ENCODE results near the gene NAA10.

NAA10 gene

DNA sequence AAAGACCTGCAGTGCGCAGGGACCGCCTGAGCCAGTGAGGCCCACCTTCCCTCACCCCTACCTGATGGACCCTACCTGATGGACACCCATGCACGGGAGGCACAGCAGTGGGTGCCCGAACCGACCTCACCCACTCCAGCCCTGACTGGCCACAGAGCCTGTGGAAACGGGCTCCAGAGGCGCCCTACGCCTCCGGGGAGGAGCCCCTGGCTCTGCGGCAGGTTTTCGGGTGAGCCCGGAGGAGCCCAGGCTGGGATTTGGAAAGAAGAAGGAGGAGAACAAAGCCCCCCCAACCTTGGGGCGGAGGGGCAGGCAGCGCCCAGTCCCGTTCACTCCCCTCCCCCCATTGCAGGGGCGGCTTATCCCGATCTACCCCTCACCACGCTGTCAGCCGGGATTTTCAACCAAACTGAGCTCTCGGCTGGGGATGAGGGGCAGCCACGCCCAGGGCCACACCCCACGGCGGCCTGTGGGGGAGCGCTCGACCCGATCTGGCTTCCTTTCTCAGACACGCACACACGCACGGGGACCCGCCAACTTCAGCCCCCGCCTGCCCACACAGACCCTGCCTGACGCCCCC, 49.5 kb downstream of the NAA10 start:
- TF ChIP-seq, protein P1, sequence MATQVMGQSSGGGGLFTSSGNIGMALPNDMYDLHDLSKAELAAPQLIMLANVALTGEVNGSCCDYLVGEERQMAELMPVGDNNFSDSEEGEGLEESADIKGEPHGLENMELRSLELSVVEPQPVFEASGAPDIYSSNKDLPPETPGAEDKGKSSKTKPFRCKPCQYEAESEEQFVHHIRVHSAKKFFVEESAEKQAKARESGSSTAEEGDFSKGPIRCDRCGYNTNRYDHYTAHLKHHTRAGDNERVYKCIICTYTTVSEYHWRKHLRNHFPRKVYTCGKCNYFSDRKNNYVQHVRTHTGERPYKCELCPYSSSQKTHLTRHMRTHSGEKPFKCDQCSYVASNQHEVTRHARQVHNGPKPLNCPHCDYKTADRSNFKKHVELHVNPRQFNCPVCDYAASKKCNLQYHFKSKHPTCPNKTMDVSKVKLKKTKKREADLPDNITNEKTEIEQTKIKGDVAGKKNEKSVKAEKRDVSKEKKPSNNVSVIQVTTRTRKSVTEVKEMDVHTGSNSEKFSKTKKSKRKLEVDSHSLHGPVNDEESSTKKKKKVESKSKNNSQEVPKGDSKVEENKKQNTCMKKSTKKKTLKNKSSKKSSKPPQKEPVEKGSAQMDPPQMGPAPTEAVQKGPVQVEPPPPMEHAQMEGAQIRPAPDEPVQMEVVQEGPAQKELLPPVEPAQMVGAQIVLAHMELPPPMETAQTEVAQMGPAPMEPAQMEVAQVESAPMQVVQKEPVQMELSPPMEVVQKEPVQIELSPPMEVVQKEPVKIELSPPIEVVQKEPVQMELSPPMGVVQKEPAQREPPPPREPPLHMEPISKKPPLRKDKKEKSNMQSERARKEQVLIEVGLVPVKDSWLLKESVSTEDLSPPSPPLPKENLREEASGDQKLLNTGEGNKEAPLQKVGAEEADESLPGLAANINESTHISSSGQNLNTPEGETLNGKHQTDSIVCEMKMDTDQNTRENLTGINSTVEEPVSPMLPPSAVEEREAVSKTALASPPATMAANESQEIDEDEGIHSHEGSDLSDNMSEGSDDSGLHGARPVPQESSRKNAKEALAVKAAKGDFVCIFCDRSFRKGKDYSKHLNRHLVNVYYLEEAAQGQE (IDR thresholded peaks at IDR 0.05; ENCODE audit: low read depth) = no peak
- TF ChIP-seq TAF1 (IDR thresholded peaks at IDR 0.05; ENCODE audit: low read depth) (no peak), EP300 (IDR thresholded peaks at IDR 0.05; ENCODE audit: borderline replicate concordance) (no peak), YY1 (IDR thresholded peaks at IDR 0.05; ENCODE audit: low read depth) (no peak), CEBPB (IDR thresholded peaks at IDR 0.05) (no peak), TCF12 (IDR thresholded peaks at IDR 0.05; ENCODE audit: low read depth) (no peak), CREB1 (IDR thresholded peaks at IDR 0.05; ENCODE audit: low read depth) (no peak), TEAD4 (IDR thresholded peaks at IDR 0.05) (no peak), ZBTB7A (IDR thresholded peaks at IDR 0.05; ENCODE audit: low read depth) (no peak)

DNA sequence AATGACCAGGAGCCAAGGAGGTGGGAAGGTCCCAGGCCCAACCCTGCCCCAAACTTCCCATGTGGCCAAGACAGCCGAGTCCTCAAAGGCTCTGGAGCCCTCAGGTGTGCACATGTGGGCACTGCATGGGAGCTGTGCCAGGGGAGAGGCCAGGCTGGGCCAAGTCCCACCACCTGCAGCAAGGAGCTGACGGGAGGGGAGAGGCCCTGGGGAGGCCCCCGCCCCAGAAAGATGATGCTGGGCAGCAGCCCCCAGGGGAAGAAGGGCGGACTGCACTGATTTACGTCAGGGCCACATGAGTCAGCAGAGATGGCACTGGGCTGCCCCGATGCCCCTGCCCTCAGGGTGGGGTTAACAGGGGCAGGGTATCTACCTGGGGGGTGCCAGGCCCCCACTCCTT, 50.2 kb downstream of the NAA10 start:
- TF ChIP-seq, protein P2, sequence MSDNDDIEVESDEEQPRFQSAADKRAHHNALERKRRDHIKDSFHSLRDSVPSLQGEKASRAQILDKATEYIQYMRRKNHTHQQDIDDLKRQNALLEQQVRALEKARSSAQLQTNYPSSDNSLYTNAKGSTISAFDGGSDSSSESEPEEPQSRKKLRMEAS (IDR thresholded peaks at IDR 0.05) = no peak
- TF ChIP-seq, protein P3, sequence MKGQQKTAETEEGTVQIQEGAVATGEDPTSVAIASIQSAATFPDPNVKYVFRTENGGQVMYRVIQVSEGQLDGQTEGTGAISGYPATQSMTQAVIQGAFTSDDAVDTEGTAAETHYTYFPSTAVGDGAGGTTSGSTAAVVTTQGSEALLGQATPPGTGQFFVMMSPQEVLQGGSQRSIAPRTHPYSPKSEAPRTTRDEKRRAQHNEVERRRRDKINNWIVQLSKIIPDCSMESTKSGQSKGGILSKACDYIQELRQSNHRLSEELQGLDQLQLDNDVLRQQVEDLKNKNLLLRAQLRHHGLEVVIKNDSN (IDR thresholded peaks at IDR 0.05) = no peak
- TF ChIP-seq TCF12 (IDR thresholded peaks at IDR 0.05; ENCODE audit: low read depth) (no peak), RAD21 (IDR thresholded peaks at IDR 0.05; ENCODE audit: low read depth) (peak; percentile 69)

DNA sequence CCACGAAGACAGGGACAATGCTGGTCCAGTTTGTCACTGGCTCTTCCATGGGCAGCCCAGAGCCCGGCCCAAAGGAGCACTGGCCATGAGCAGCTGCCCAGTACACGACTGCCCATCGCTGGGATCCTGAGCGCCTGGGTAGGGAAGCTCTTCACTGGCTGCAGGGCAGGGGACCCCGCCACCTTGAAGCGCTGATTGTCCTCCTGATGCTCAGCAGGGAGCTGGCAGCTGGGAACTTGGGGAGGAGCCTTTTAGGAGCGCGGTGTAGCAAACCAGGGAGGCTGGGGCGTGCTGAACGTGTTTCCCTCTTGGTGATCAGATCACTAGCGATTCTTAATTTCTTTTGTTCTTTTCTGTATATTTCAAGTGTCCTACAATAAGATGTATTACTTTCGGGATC, 50.7 kb downstream of the NAA10 start:
- no peak for TF ChIP-seq ZBTB7A (IDR thresholded peaks at IDR 0.05; ENCODE audit: low read depth)

DNA sequence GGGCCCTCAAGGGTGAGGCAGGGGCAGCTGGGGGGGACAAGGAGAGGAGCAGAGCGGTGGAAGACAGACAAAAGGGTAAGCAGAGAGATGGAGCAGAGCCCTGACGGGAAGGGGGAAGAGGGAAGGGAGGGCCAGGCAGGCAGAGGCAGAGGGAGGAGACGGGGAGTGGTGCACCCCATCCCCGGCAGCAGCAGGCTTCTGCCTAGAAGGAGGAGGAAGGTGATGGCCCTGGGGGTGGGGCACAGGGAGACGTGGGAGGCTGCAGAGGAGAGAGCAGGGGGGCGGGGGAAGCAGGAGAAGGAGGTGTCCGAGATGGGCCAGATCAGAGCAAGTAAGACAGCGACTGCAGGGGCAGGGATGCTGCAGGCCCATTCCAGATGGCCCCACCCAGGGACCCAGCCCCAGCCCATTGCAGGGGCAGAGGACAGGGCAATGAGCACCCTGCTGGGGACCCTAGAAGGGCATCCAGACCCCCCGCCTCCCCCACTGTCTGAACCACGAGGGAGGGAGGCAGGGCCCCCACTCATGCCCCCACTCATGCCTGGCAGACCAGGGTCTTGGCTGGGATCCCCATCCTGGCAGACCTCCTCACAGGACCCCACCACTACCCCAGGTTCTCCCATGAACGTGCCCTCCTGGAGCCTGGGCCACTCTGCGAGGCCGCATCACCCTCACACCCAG, 51.5 kb downstream of the NAA10 start:
- TF ChIP-seq TCF12 (IDR thresholded peaks at IDR 0.05; ENCODE audit: low read depth) (no peak), ZBTB7A (IDR thresholded peaks at IDR 0.05; ENCODE audit: low read depth) (no peak), EP300 (IDR thresholded peaks at IDR 0.05; ENCODE audit: borderline replicate concordance) (no peak), TAF1 (IDR thresholded peaks at IDR 0.05; ENCODE audit: low read depth) (no peak), YY1 (IDR thresholded peaks at IDR 0.05; ENCODE audit: low read depth) (no peak), TEAD4 (IDR thresholded peaks at IDR 0.05) (no peak), FOXM1 (IDR thresholded peaks at IDR 0.05; ENCODE audit: borderline replicate concordance, low read depth) (no peak), NFIC (IDR thresholded peaks at IDR 0.05) (no peak), CEBPB (IDR thresholded peaks at IDR 0.05) (no peak), EGR1 (IDR thresholded peaks at IDR 0.05) (no peak), RAD21 (IDR thresholded peaks at IDR 0.05; ENCODE audit: low read depth) (no peak), CREB1 (IDR thresholded peaks at IDR 0.05; ENCODE audit: low read depth) (no peak)
- TF ChIP-seq, protein P2 (IDR thresholded peaks at IDR 0.05) = no peak
- TF ChIP-seq, protein P3 (IDR thresholded peaks at IDR 0.05) = no peak
- TF ChIP-seq, protein P1 (IDR thresholded peaks at IDR 0.05; ENCODE audit: low read depth) = no peak

DNA sequence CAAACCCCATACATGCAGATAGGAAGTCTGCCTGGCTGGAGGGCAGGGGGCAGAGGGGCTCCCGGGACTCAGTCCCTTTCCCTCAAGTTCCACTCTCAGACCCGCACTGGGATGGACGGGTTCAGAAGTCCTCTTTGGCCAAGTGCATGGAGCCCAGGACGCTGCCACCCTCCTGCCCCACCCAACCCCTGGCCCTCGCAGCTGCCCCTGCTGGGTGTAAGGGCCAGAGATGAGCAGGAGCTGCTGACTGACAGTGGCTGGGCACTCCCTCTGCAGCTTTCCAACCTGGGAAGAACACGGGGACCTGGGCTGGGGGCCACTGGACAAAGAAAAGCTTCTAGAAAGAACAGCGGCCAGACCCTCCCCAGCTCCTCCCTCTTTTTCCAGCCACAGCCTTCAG, 52.3 kb downstream of the NAA10 start:
- TF ChIP-seq EGR1 (IDR thresholded peaks at IDR 0.05) (no peak), TEAD4 (IDR thresholded peaks at IDR 0.05) (no peak), NFIC (IDR thresholded peaks at IDR 0.05) (no peak), CEBPB (IDR thresholded peaks at IDR 0.05) (no peak), RAD21 (IDR thresholded peaks at IDR 0.05; ENCODE audit: low read depth) (no peak)
- TF ChIP-seq, protein P1 (IDR thresholded peaks at IDR 0.05; ENCODE audit: low read depth) = no peak

All from Ishikawa (cell line).